NT2/D1 (cell line): ENCODE measurements around the gene KCNQ1.

Source experiments
- YY1 ChIP-seq: IDR thresholded peaks from 2 replicates; pipeline ENCODE4 v1.6.1; 2011; ENCODE audit not compliant: insufficient read length, insufficient read depth
- ZNF274 ChIP-seq: IDR thresholded peaks from 2 replicates; pipeline ENCODE4 v1.6.1; 2011; ENCODE audit warnings: mild to moderate bottlenecking, low read depth, low read length

DNA sequence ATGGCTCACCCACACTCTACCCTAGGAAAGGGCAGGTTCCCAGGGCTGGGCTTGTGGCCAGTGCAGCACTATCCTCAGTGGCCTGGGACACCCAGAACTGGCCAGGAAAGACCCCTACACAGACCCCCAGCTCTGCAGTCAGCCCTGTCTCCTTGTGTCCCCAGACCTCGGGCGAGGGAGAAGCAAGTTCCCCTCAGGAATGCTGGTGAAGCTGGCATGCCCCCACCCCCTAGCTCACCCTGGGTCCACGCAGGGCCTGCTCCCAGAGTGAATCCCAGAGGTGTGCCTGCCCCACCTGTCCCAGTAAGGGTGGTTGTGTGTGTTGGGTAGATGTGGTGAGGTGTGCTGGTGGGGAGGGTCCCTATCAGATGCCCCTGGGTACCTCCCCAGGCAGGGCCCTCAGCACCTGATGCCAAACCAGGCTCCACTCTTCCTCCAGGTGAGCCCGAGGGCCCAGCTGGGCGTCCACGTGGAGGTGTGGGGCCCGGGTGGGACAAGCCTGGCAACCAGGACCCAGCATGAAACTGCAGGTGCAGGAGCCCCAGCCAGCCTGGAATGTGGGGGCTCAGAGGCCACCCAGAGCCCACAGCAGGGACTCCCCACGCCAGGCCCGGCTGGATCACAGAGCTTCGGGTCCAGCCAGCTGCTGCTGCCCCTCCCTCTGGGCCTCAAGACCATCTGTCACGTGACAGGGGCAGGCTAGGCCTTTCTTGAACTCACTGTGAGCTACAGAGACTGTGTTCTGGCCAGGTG, 303.4 kb downstream of the KCNQ1 start:
- TF ChIP-seq ZNF274, result no peak
- TF ChIP-seq YY1, result no peak
